GM19193 (cell line): Measurements from ENCODE around the gene SNX8.

Source experiments
- POLR2A ChIP-seq: IDR thresholded peaks from 4 replicates; pipeline ENCODE4 v1.6.1; 2011; ENCODE audit not compliant: insufficient read depth, insufficient read length; ENCODE audit errors: extremely low read depth

SNX8 gene

DNA sequence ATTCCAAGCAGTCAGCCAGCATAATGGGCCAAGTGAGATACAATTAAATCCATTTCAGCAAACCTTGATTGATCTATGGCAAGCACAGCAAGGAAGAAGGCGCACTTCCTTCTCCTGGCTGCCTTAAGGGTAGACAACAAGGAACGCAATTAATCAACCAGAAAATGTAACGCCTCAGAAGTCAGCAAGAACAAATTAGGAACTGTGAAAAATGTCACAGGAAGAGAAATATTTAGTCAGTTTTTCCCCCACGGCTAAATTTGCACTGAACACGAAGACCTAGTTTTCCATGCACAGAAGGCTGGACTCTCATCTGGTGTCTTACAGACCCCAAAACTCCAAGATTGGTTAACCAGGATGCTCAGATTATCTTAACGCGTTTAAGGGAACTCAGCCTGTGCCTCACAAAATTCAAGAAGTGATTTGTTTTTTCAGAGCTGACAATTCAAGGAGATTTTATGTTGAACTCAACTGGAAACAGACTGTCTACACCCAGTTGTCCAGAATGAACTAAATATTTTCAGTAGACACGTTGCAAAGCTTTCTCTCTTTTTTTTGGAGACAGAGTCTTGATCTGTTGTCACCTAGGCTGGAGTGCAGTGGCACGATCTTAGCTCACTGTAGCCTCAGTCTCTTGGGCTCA, 14.2 kb downstream of the SNX8 start:
- no peak for TF ChIP-seq POLR2A

- peak; percentile 57 for TF ChIP-seq POLR2A
These were observed 15.0 kb downstream of the SNX8 start for GRCh38 chr7:2299131-2299829.

GRCh38 chr7:2296832-2297231, 17.4 kb downstream of the SNX8 start:
- TF ChIP-seq POLR2A: no peak

DNA sequence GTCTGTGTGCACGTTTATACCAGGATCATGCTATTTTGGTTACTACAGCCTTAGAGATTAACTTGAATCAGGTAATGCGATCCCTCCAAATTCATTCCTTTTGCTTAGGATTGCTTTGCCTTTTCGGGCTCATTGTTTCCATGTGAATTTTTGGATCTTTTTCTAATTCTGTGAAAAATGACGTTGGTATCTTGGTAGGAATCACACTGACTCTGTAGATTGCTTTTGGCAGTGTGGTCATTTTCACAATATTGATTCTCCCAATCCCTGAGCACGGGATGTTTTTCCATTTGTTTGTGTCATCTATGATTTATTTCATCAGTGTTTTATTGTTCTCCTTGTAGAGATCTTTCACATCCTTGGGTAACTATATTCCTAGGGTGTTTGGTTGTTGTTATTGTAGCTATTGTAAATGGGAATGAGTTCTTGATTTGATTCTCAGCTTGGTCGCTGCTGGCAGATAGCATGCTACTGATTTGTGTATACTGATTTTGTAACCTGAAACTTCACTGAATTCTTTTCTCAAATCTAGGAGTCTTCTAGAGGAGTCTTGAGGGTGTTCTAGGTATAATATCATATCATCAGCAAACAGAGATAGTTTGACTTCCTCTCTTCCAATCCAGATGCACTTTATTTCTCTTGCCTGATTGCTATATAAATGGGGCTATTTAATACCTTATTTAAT, 18.2 kb downstream of the SNX8 start:
- TF ChIP-seq POLR2A: no peak

GRCh38 chr7:2290877-2291276, 23.4 kb downstream of the SNX8 start:
- TF ChIP-seq POLR2A: no peak

GRCh38 chr7:2289621-2290020, 24.6 kb downstream of the SNX8 start:
- TF ChIP-seq POLR2A: no peak

GRCh38 chr7:2289111-2289586, 25.1 kb downstream of the SNX8 start:
- TF ChIP-seq POLR2A: no peak

- no peak for TF ChIP-seq POLR2A
These were observed 25.7 kb downstream of the SNX8 start for GRCh38 chr7:2288503-2288902.

GRCh38 chr7:2287745-2288144, 26.5 kb downstream of the SNX8 start:
- no peak for TF ChIP-seq POLR2A

DNA sequence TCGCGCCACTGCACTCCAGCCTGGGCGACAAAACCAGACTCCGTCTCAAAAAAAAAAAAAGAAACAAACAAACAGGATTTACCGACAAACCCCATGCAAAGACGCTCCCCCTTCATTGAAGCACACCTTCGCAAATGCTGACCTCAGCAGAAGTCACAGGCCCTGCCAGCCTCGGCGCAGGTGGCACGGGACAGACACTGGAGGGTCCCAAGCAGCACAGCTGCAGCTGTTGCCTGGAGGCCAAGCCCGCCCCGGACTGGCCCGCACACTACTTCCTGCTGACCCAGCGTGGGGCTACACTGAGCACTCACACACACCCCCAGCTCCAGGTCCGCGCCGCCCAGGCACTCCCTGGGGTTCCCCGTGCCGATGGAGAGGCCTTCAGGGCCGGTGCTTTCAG, 31.2 kb downstream of the SNX8 start:
- no peak for TF ChIP-seq POLR2A

DNA sequence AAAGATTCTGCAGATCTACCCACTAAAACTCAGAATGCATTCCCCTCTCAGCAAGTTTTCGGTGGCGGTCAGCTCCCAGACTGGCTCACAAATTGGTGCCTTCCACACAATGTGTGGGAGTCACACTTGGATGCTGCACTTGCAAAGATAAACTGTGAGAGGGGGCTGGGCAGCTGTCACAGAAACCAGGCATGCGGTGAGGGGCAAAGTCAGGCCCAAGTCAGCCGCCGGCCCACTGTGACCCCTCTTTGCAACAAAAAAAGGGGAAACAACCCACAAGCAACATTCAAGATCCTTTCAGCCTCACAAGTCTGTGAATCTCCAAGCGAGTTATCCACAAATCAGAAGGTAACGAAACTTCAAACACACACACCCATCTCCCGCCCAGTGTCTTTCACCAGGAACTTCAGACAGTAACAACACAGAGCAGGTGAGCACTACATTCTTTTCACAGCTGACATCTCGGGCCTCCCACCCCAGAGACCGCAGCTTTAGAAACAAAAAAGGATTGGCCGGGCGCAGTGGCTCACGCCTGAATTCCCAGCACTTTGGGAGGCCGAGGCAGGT, 32.0 kb downstream of the SNX8 start:
- TF ChIP-seq POLR2A: no peak

GRCh38 chr7:2281541-2281940, 32.7 kb downstream of the SNX8 start:
- TF ChIP-seq POLR2A: no peak

- TF ChIP-seq POLR2A: no peak
These were observed 33.8 kb downstream of the SNX8 start for GRCh38 chr7:2280424-2280823.

DNA sequence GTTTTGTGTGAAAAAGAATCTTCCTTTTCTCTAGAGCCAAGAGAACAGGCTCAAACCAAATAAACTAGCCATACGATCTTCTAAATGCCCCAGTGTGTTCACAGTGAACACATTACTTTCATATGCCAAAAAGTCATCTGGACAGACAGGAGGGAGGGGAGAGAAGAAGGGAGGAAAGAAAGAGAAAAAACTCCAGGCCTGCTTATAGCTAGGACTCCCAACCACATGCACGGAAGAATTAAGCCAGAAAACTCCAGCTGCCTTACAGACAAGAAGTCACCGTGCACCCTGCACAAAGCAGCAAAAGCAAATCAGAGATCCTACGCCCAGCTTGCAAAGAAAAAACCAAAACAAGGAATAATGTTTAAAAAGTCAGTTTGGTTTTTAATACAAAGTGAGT, 34.3 kb downstream of the SNX8 start:
- TF ChIP-seq POLR2A: no peak

DNA sequence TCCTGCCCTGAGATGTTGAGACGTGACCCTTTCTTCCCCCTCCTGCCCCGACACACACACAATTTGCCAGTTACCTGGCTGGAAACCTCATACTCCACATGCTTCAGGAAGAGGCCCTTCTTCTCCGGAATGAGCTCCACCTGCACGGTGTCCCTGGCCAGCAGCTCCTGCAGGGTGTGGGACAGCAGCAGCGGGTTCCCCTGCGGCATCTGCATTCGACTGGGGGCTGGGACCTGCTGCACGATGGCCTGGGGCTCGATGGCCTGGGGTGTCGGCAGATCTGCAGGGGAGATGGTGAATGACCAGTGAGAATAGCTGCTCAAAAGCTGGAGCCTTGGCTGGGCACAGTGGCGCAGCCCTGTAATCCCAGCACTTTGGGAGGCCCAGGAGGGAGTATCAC, 36.2 kb downstream of the SNX8 start:
- no peak for TF ChIP-seq POLR2A

GRCh38 chr7:2276107-2276506, 38.1 kb downstream of the SNX8 start:
- TF ChIP-seq POLR2A: no peak

DNA sequence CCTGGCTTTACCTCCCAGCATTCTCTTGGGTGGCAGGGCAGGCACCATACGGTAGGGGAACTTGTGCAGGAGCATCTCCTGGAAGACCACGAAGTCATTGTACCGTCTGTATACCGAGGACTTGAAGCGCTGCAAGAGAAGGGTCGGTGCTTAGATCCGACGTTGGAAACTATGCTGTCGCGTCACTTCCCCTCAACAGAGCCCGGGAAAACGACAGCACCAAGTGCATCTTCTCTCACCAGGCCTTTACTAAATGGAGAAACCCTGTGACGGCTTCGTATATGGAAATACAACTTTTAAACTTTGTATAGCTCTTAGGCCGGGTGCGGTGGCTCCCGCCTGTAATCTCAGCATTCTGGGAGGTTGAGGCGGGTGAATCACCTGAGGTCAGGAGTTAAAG, 39.1 kb downstream of the SNX8 start:
- TF ChIP-seq POLR2A: no peak

GRCh38 chr7:2274666-2275065, 39.6 kb downstream of the SNX8 start:
- no peak for TF ChIP-seq POLR2A
